Activated naive CD4-positive, alpha-beta T cell treated with anti-CD3 and anti-CD28 coated beads, Interleukin-2, amount 10 ng/mL, durations not matched to agents 5 hours and 36 hours (primary cell): Measurements from ENCODE around the gene NMUR1. TPM values are rescaled to one million over a fixed set of nuclear protein-coding genes. Genes with fewer than 3 reads are reported as not detected.

Experiments
- total RNA-seq, 2 experiments: library from RNA; stranded (reverse); gene quantifications; one replicate each; pipeline ENCODE4 v1.2.3, GENCODE V29; 2021

NMUR1 gene, protein sequence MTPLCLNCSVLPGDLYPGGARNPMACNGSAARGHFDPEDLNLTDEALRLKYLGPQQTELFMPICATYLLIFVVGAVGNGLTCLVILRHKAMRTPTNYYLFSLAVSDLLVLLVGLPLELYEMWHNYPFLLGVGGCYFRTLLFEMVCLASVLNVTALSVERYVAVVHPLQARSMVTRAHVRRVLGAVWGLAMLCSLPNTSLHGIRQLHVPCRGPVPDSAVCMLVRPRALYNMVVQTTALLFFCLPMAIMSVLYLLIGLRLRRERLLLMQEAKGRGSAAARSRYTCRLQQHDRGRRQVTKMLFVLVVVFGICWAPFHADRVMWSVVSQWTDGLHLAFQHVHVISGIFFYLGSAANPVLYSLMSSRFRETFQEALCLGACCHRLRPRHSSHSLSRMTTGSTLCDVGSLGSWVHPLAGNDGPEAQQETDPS
- under 1 TPM; 0.76 to 0.89 TPM for total RNA-seq

DNA sequence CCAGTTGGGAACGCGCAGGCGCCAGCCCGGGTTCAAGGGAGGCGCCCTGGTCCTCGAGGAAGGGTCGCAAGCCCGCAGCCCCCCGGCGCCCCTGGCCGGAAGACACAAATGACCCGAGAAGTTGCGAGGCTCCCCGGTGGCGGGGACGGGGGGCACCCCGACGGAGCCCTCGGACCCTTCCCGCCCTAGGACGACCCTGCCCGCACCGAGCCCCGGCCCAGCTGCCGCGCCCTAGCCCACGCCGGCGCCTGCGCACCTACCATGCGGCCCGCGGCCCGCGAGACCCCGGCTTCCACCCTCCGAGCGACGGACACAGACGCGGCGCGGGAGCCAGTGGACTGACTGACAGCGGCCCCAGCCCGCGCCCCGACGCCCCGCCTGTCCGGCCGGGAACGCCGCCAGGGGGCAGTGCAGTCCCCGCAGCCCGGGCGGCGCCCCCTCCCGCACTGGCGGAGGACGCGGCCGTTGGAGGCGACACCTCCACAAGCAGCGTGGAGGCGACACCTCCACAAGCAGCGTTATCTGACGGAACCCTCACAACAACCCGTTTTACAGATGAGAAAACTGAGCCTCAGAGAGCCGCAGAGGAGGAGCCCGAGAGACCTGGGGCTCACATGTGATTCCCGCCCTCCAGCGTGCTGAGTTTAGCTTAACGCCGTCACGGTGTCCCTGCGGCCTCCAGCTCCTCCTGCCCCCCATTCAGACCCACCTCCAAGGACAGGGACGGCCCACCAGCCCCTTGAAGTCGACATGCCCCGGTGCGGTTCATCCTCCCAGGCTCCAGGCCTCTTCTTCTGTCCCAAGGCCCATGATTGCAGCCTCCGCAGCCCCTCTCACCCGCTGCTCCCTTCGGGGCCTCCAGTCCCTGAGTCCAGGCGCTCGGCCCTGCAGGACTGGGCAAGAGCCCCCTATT is at the start of gene NMUR1:
TSS of gene NMUR1 (minus strand) at position 347 of the 913 bp plus-strand sequence. CDS start at position 263, 84 bp downstream.

Other genes with a start within 250 kb of the NMUR1 start
- not detected for gene B3GNT7, start 134.7 kb downstream of the NMUR1 start, total RNA-seq
- gene NCL, start 66.0 kb downstream of the NMUR1 start, total RNA-seq: 100 to 1,000 TPM; 508 to 517 TPM
- gene TEX44, start 62.4 kb upstream of the NMUR1 start, total RNA-seq: not detected
- gene PTMA, start 178.1 kb upstream of the NMUR1 start, total RNA-seq: 1,000 to 10,000 TPM; 1,522 to 1,526 TPM